Measurements from ENCODE around the gene YAE1.

GRCh38 chr7:39588416-39588815 is 22.2 kb downstream of the YAE1 start:
- no peak for TF ChIP-seq CTCF (IDR thresholded peaks at IDR 0.05)
- TF ChIP-seq POLR2A (IDR thresholded peaks at IDR 0.05): no peak

Data from right lobe of liver (tissue), 4 donors.